ENCODE measurements around the gene EYS. TPM values are rescaled to one million over a fixed set of nuclear protein-coding genes. Genes with fewer than 3 reads are reported as not detected.

Gene EYS
- total RNA-seq, 1 donor from 2014 or later: not detected

DNA sequence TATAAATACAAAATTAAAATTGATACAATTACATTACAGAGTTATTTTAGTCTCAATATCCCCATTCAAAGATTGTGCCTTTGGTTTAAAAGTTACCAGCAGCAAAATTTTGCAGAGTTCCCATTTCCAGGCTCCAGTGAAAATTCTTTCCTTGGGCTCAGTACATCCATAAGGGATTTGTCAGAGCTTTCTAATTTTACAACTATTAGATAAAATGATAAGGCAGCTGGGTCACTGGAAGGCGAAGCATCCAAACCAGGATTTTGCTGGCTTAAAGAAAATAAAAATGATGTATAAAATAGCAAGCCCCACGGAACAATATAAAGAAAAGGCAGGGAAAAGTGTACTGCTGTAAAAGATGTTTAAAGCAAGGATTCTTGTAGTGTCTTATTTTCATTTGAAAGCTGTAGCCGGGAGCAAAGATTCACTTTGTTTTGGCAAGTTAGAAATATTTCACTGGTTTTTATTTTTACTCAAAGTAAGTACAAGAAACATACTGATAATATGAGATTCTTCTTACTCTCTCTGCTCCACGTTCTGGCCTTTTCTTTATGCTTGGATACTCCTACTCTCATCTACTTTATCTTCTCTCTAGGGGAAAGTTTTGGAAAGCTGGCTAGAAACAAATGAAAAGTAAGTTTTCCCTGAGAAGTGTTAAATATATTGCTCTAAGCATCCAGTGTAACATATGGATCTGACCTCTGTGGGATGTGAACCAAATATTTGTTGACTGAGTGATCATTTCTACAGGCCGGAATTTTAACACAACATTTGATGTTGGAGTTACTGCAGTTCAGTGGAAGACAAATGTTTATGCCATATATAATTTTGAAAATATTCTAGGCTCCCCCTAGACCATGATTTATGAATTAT is 1583.0 kb downstream of the EYS start:
- Histone ChIP-seq H3K4me3 (no peak overlapping the region), H3K27ac (no peak overlapping the region), H3K27me3 (no peaks in the 10 kb centered on the region)

DNA sequence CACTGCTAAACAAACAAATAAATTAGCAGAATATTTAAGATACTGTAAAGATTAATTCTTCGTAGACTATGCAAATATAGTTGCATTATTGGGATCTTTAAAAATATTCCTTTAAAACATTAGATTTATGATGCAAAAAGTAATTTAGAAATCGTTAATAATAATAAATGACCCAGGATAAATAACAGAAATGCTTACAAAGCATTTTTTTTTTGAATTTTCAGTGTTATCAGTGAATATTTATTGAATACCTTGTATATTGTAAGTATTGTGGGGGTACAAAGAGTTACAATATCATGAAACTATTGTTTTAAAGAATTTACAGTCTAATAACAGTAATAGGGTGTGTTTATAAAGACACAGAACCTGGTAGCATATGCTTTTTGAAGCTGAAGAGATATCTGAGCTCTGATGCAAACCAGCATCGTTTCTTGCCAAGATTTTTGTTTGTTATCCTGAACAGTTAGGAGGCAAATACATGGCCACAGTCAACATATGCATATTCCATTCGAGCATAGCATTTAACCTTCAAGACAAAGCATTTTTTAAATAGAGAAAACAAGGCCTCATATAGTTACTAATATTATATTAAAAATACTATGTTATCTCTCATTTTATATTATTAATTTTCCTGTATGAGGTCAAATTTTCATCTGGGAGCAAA is 1584.2 kb downstream of the EYS start:
- Histone ChIP-seq H3K27me3 (no peaks in the 10 kb centered on the region), H3K36me3 (no peaks in the 10 kb centered on the region), H3K4me1 (no peaks in the 10 kb centered on the region), H3K27ac (no peak overlapping the region), H3K9me3 (peaks cover 0 to 4% of the 10 kb centered on the region in 2 donors), H3K4me3 (no peak overlapping the region)
- TF ChIP-seq, protein P1, sequence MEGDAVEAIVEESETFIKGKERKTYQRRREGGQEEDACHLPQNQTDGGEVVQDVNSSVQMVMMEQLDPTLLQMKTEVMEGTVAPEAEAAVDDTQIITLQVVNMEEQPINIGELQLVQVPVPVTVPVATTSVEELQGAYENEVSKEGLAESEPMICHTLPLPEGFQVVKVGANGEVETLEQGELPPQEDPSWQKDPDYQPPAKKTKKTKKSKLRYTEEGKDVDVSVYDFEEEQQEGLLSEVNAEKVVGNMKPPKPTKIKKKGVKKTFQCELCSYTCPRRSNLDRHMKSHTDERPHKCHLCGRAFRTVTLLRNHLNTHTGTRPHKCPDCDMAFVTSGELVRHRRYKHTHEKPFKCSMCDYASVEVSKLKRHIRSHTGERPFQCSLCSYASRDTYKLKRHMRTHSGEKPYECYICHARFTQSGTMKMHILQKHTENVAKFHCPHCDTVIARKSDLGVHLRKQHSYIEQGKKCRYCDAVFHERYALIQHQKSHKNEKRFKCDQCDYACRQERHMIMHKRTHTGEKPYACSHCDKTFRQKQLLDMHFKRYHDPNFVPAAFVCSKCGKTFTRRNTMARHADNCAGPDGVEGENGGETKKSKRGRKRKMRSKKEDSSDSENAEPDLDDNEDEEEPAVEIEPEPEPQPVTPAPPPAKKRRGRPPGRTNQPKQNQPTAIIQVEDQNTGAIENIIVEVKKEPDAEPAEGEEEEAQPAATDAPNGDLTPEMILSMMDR (IDR thresholded peaks at IDR 0.05): no peak
- intact Hi-C loops (cut with DNase I): no loop called here
- no peak for DNase-seq (ENCODE audit: low spot score in 2 of 2)

More for the DNA sequence above, 1583.0 kb downstream of the EYS start:
- TF ChIP-seq, protein P1 (IDR thresholded peaks at IDR 0.05): no peak
- Histone ChIP-seq H3K9me3 (no peaks in the 10 kb centered on the region), H3K4me1 (no peaks in the 10 kb centered on the region), H3K36me3 (no peaks in the 10 kb centered on the region)
- intact Hi-C loops (cut with DNase I): no loop called here
- DNase-seq (ENCODE audit: low spot score in 2 of 2): no peak

DNA sequence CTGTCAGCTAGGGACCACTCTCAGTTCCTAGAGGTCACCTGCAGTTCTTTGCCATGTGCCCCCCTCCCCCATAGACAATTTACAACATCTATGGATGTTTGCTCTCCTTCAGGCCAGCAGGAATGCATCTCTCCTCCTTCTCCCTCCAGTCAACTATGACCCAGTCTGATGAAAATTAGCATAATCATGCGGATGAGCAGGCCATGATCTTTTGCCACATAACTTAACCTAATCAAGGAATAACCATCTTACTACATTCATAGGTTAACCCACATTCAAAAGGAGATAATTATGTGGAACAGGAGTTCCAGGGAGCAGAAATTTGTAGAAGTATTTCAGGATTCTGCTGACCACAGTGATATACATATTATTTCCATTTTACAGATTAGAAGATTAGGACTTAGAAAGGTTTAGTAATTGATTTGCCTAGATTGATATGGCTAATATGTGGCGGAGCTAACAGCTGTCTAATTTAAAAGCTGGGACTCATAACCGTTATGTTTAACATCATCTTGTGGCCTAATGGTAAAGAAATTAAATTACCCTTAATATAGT is 1585.9 kb downstream of the EYS start:
- no peak for DNase-seq (ENCODE audit: low spot score in 2 of 2)
- H3K27ac ChIP-seq: no peak overlapping the region
- TF ChIP-seq, protein P1 (IDR thresholded peaks at IDR 0.05): no peak
- H3K36me3 ChIP-seq: no peaks in the 10 kb centered on the region
- intact Hi-C loops (cut with DNase I): no loop called here
- H3K27me3 ChIP-seq: no peaks in the 10 kb centered on the region
- no peaks in the 10 kb centered on the region for H3K4me1 ChIP-seq
- peaks cover 0 to 4% of the 10 kb centered on the region in 2 donors for H3K9me3 ChIP-seq
- no peak overlapping the region for H3K4me3 ChIP-seq

DNA sequence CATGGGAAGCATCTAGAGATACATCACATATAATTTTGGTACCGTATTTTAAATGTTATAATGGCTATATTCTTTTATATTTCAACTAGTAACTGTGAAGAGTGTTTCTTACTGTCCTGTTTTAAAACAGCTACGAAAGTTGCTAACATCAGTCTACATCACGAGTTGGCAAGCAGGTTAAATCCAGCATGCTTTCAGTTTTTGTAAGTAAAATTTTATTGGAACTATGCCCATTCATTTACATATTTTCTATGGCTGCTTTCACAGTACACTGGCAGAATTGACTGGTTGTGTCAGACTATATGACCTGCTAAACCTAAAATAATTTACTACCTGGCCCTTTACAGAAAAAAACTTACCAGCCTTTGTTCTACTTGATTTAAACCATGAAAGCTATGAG is 1593.3 kb downstream of the EYS start:
- Histone ChIP-seq H3K27ac (no peak overlapping the region), H3K36me3 (no peaks in the 10 kb centered on the region), H3K4me3 (no peak overlapping the region), H3K9me3 (peaks cover 0 to 4% of the 10 kb centered on the region in 2 donors), H3K4me1 (no peaks in the 10 kb centered on the region), H3K27me3 (no peaks in the 10 kb centered on the region)
- TF ChIP-seq, protein P1 (IDR thresholded peaks at IDR 0.05): no peak
- intact Hi-C loops (cut with DNase I): no loop called here
- no peak for DNase-seq (ENCODE audit: low spot score in 2 of 2)

DNA sequence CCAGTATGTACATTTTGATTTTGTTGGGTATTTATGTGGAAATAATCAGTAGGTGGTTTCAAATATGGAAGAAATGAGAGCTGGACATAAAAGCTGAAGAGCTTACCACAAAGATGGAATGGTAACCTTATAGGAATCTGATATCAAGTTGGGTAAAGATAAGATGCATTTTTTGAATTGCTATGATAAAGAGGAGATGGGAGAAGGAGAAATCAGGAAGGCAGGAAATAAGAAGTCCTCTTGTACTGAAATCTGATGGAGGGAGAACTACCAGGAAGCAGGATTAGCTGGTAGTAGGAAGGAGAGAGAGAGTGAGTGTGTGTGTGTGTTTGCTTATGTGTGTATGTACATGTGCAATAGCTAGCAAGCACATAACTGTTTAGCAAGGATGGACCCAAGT is 1603.0 kb downstream of the EYS start:
- no peak for DNase-seq (ENCODE audit: low spot score in 2 of 2)
- no peaks in the 10 kb centered on the region for H3K9me3 ChIP-seq
- no peak overlapping the region for H3K4me3 ChIP-seq
- intact Hi-C loops (cut with DNase I): no loop called here
- no peaks in the 10 kb centered on the region for H3K36me3 ChIP-seq
- H3K27me3 ChIP-seq: no peaks in the 10 kb centered on the region
- no peaks in the 10 kb centered on the region for H3K4me1 ChIP-seq
- TF ChIP-seq, protein P1 (IDR thresholded peaks at IDR 0.05): no peak
- H3K27ac ChIP-seq: no peak overlapping the region

Measured in ascending aorta (tissue), 2 donors.